ENCODE measurements around the gene PRSS35. TPM values are rescaled to one million over a fixed set of nuclear protein-coding genes. Genes with fewer than 3 reads are reported as not detected.

The PRSS35 gene
- total and polyA plus RNA-seq, 2 of the 8 experiments (the other 6 are each of a cell fraction or from before 2014, with no cell fraction given), result 1.3 to 2.9 TPM

DNA sequence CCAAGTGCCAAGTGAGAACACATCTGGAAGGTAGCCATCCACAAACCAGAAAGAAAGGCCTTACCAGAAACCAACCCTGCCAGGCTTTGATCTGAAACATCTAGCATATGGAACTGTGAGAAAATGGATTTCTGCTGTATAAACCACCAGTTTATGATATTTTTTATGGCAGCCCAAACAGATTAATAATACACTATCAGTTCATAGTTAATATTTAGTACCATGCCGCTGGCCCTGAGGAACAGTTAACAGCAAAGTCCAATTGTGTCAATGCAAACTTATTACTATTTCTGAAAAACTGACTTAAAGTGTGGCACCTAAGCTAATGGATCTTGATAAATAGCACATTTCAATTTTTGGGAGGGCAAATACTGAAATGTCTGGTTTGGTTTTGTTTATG is 35.4 kb upstream of the PRSS35 start (continued):
- TF ChIP-seq SP4 (IDR thresholded peaks at IDR 0.05; ENCODE audit: low read length) (no peak), TAF7 (optimal IDR thresholded peaks at IDR 0.05; ENCODE audit: borderline replicate concordance, low read depth, low read length) (no peak), SIN3A (conservative IDR thresholded peaks at IDR 0.05 in 1 of 2, IDR thresholded peaks at IDR 0.05 in 1 of 2; ENCODE audit: low read depth in 1 of 2, low read length in 2 of 2) (no peak), SRF (IDR thresholded peaks at IDR 0.05; ENCODE audit: low read depth, low read length) (no peak)
